ENCODE data around the gene OR5A1.
A peak's percentile ranks its signal among the peaks of the same experiment; 100 is the strongest.
"Not testable (repeated sequence)": the region's sequence is repeated elsewhere in the genome, so short reads cannot be mapped to it uniquely, and the experiment has no call there.

The OR5A1 gene

DNA sequence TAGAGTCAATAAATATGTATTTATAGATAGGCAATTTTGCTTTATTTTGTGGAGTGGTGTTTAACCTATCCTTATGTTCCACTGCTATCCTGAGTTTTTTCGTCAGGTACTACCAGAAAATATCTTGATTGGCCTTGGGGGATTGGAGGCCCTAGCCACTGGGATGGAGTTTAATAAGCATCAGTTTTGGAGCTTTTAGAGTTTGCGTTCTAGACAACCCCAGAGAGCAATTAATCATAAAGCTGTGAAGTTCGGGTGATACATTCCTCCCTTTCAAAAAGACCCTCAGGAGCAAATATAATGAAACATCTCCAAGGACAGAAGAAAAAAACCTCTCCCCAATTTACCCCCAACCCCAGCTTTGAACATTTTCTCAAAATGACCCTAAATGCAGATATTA is at the start of gene OR5A1:
OR5A1 (plus strand) TSS at position 301 of the 400 bp plus-strand sequence. CDS start 6,700 bp downstream, outside the sequence.
- no peak for DNase-seq (ENCODE audit: low read depth)
- no peak within 1 kb of the TSS for H3K4me3 ChIP-seq (ENCODE audit: low read depth, low read length)

DNA sequence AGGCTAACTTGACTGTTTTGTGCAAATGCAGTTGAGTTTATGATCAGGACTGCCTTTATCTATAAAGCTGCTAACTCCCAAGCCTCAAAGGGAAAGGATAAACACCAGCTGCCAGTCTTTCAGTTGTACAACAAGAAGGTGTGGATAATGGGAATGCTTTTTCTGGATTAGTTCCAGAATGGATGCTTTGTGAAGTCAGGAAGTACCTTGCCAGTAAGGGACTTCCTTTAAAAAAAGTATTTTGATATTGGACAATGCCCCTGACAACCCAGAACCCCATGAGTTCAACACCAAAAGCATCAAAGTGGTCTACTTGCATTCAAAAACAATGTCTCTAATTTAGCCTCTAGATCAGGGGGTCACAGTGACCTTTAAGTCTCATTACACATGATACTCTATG is 42.1 kb upstream of the OR5A1 start:
- no peak overlapping the region for H3K4me3 ChIP-seq (ENCODE audit: low read depth, low read length)
- DNase-seq (ENCODE audit: low read depth), result no peak

DNA sequence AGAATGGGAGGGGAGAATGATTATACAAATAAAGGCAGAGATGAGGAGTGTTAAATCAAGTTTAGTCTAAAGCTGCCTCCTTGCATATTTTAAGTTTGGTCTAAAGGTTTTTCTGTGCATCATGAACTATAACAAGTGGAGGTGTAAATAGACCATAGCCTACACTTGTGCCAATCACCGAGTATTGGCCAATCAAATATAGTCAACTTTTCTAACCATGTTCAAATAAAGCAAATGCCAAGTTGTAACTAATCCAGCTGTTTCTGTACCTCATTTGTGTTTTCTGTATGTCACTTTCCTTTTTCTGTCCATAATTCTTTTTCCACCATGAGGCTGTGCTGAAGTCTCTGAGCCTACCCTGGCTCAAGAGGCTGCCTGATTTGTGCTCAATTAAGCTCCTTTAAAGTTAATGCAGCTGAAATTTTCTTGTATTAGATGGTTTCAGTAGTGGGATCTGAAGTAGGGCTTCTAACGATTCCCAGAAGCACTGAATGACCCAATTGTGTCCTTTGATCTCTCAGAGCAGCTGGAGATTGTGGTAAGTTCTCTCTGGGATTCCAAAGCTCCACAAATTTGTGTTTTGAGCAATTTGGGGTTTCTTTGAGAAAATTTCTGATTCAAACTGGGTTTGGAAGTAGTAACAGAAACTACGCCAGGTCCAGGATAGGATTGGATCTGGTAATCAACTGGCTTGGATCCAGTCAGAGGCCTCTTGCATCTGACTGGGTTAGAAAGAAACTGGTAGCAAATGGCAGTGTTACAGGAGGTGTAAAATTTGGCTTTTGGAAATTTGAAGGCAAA is 35.6 kb upstream of the OR5A1 start:
- DNase-seq (ENCODE audit: low read depth), result no peak
- no peak overlapping the region for H3K4me3 ChIP-seq (ENCODE audit: low read depth, low read length)

DNA sequence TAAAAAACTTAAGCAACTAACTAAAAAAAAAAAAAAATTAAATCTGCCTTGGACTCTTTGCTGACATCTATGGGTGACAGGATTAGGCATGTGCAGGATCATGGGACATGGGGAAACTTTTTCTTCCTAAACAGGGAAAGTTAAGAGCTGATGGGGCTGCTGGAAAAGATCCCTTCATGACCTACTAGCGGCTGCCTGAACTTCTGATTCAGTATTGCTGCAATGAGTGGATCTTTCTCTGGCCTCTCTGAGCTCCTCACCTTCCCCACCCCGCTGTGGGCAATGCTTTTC is 35.1 kb upstream of the OR5A1 start:
- no peak for DNase-seq (ENCODE audit: low read depth)
- no peak overlapping the region for H3K4me3 ChIP-seq (ENCODE audit: low read depth, low read length)

DNA sequence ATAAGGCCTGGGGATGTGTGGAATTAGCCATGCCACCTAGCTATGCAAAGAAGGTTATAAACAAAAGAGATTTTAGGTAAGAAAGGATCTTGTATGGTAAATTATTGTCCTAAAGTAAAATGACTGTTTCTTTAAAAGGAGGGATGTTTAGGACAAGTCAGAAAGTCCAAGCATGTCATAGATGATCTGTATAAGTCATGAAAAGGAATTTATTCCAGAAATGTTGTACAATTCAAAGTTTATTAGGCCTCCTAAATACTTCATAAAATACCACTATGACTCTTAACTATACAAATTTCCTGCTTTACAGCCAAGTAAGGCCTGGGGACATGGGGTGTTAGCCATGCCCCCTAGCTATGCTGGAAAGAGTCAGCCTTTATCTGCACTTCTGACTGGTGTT is 32.7 kb upstream of the OR5A1 start:
- no peak for DNase-seq (ENCODE audit: low read depth)

DNA sequence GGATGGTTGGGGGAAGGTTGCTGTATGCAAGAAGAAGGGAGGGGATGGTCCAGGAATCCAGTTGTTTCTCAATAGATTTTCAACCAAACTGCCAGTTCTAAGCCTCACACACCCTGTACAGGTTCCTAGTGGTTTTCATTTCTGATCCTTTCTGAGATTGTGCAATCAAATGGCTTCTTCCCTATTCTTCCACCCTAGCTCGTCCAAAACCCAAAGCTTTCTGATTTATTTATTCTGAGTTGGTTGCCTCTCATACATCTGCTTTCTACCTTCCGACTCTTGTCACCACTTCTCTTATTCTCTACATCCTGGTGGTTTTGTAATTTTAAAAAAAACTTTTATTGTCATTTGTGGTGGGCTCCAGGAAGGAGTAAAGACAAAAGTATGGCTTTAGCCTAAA is 22.6 kb upstream of the OR5A1 start:
- no peak overlapping the region for H3K4me3 ChIP-seq (ENCODE audit: low read depth, low read length)
- DNase-seq (ENCODE audit: low read depth), result no peak

More for the DNA sequence above, 32.7 kb upstream of the OR5A1 start:
- no peak overlapping the region for H3K4me3 ChIP-seq (ENCODE audit: low read depth, low read length)

DNA sequence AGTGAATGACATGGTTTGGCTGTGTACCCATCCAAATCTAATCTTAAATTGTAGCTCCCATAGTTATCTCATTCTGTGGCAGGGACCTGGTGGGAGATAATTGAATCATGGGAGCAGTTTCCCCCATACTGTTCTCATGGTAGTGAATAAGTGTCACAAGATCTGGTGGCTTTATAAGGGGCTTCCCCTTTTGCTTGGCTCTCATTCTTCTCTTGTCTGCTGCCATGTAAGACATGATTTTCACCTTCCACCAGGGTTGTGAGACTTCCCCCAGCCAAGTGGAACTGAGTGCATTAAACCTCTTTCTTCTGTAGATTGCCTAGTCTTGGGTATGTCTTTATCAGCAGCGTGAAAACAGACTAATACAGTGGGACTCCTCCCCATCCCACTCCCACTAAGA is 21.2 kb upstream of the OR5A1 start:
- DNase-seq (ENCODE audit: low read depth), result no peak
- no peak overlapping the region for H3K4me3 ChIP-seq (ENCODE audit: low read depth, low read length)

DNA sequence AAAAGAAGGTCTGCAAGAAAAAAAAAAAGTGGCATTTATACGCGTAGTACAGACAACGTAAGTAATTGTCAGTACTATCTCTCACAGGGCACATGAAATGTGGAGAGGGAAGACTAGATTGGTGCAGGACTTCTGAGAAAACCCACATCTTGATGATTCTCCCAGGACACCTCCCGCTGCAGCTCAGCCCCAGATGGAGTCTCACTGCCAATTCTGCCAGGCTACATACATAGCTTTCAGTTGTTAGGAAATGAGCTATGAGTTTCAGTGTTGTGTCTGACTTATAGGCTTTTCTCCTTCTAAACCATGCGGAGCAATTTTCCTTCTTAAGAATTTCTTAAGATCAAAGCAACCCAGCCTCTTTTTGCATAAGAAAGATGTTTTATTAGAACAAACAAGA is 19.7 kb upstream of the OR5A1 start:
- no peak for DNase-seq (ENCODE audit: low read depth)

DNA sequence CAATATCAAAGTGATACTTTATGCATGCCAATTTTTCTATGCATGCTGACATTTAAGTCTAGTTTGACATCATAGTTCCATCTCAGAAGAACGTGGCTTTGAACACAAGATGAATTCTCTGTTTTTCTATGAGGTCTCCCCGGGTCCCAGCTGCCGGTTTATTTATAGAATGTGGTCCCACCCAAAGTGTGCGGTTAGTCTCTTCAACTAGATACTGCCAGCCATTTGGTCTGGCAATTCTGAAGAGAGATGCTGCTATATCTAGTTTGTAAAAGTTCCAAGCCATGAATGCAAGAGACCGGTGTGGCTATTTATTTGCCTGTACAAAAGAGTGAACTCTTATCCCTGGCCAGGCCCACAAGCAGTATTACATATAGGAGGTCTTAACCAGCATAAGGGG is 19.2 kb upstream of the OR5A1 start:
- no peak for DNase-seq (ENCODE audit: low read depth)
- no peak overlapping the region for H3K4me3 ChIP-seq (ENCODE audit: low read depth, low read length)

More for the DNA sequence above, 19.7 kb upstream of the OR5A1 start:
- H3K4me3 ChIP-seq (ENCODE audit: low read depth, low read length), result no peak overlapping the region

DNA sequence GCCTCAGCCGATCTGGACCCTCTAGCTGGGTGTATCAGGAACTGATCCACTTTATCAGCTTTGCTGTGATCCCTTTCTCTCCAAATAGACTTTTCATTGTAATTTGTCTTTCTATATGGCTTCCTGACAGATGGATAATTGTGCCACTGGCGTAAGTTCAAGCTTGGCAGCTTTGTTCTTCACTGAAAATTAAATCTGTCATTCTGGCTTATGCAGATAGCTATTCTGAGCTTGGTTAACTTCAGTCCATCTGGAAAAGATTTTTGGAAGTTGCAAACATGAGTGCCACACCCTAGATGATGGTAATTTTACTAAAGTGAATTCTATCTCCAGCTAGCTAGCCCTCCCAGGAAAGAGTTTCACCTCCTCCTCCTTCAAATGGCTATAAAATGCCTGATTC is 18.1 kb upstream of the OR5A1 start:
- H3K4me3 ChIP-seq (ENCODE audit: low read depth, low read length), result no peak overlapping the region
- DNase-seq (ENCODE audit: low read depth), result no peak

DNA sequence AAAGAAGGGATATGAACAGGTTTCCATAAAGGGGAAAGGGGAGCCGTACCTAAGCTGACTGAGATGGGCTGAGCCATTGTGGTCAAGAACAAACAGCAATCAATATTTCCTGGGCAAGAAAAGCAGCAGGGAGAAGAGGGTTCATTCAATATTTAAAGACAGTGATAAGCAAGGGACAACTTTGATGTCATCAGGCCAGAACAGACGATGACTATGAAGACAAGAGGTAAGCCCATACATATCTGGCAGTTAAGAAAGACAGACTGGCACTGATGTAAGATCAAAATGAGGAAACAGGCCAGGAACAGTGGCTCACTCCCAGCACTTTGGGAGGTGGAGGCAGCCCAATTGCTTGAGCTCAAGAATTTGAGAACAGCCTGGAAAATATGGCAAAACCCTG is 12.4 kb upstream of the OR5A1 start:
- H3K4me3 ChIP-seq (ENCODE audit: low read depth, low read length), result no peak overlapping the region
- no peak for DNase-seq (ENCODE audit: low read depth)

DNA sequence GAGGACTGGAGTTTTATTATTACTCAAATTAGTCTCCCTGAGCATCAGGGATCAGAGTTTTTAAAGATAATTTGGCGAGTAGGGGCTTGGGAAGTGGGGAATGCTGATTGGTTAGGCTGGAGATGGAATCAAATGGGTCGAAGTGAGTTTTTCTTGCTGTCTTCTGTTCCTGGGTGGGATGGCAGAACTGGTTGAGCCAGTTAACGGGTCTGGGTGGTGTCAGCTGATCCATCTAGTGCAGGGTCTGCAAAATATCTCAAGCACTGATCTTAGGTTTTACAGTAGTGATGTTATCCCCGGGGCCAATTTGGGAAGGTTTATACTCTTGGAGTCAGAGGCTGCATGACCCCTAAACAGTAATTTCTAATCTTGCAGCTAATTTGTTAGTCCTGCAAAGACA is 11.1 kb upstream of the OR5A1 start:
- DNase-seq (ENCODE audit: low read depth), result no peak
- no peak overlapping the region for H3K4me3 ChIP-seq (ENCODE audit: low read depth, low read length)

DNA sequence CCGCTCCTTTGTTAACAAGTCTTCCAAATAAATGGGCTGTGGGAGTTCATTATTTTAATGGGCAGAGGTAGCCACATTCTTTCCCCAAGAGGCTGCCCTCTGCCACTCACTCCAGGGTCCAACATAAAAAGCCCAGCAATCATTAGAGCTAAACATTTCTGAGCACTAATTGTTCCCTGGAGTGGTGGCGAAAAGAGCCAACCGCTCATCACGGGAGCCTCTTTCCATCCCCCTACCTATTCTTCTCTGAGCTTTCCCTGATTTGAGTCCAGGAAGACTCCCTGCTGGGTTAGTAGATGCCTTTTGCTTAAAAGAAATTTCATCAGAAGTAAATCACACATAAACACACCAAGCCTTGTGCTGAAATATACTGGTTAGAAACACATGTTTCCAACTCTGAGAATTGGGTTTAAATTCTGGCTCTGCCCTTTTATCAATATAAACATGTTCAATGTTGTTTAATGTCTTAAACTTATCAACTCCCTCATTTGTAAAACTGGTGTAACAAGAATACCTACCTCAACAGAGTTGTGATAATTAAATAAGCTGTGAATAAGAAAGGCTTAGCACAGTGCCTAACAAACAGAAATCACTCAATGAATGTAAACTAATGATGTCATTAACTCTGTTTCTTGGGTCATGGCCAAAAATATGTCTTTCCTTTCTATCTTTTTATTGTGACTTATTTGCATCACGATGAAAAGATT is 9.8 kb upstream of the OR5A1 start, which contains the start of gene OR5A2:
OR5A2 (minus strand) TSS at position 53 of the 707 bp plus-strand sequence. CDS start 3,460 bp downstream, outside the sequence.
- no peak within 1 kb of the TSS for H3K4me3 ChIP-seq (ENCODE audit: low read depth, low read length)
- no peak for DNase-seq (ENCODE audit: low read depth)

DNA sequence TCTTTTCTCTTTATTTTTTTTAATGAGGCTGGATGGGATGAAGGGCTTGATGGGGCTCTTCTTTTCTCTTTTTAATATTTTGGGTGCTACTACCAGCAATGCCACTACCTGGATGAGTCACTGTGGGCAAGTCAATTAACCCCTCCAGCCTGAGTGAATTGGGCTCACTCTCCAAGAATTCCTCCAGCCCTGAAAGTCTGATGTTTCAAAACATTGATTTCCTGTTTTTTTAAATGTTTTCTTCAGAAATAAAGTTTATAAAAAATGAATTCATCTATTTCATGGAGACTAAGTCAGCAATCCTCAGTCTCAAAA is 9.2 kb upstream of the OR5A1 start:
- no peak for DNase-seq (ENCODE audit: low read depth)
- H3K4me3 ChIP-seq (ENCODE audit: low read depth, low read length), result no peak overlapping the region

DNA sequence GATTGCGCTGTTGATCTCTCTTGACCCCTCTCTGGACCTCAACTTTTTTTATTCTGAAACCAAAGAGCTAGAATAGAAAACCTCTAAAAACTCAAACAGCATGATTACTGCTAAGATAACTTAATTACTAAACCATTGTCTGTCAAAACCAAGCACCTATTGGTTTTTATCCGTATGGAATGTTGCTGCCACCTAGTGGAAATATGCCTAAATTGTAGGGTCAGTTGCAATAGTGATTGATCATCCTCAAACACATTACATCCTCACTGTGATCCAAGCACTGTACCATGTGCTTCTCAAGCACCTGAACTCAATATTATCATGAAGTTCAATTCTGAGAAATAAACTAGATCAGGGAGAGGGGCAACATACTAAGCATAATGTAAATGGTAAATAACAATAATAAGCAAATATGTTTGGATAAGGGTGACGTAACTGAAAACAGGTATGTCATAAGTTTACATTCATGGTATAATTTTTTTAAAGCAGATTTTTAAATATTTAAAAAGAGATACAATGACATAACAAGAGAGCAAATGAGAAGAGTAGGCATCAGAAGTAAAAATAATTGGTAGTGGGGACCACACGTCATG is 6.2 kb upstream of the OR5A1 start:
- DNase-seq (ENCODE audit: low read depth), result peak; percentile 2
- no peak overlapping the region for H3K4me3 ChIP-seq (ENCODE audit: low read depth, low read length)

DNA sequence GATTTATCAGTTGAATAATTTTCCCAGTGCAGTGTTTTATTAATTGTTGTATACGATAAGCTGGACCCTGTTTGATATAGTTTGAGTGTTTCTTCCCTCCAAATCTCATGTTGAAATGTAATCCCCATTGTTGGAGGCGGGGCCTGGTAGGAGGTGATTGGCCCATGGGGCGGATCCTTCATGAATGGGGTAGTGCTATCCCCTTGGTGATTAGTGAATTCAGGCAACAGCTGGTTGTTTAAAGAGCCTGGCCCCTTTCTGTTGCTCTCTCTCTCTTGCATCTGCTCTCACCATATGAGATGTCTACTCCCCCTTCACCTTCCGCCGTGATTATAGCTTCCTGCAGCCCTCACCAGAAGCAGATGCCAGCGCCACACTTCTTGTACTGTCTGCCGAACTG is 1.5 kb downstream of the OR5A1 start:
- no peak for DNase-seq (ENCODE audit: low read depth)
- no peak overlapping the region for H3K4me3 ChIP-seq (ENCODE audit: low read depth, low read length)

DNA sequence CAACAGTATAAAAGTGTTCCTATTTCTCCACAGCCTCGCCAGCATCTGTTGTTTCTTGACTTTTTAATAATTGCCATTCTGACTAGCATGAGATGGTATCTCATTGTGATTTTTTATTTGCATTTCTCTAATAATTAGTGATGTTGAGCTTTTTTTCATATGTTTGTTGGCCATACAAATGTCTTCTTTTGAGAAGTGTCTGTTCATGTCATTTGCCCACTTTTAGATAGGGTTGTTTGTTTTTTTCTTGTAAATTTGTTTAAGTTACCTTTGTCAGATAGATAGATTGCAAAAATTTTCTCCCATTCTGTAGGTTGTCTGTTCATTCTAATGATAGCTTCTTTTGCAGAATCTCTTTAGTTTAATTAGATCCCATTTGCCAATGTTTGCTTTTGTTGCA is 9.4 kb downstream of the OR5A1 start:
- DNase-seq (ENCODE audit: low read depth); H3K4me3 ChIP-seq (ENCODE audit: low read depth, low read length): not testable (repeated sequence)

DNA sequence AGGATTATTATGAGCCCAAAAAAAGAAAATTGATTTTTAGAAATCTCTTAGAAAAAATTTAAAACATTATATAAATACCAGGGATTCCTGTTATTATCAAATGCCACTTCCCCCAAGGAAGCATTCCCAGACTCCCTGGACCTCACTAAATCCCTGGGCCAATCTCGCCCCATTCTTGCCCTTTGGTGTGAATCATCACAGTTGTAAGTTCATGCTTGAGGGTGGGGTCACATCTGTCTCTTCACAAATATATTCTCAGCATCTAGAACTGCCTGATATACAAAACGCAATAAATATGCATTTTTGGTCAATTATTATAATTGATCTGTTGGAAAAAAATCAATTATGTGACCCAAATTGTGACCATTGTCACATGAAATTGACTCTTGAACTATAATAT is 12.2 kb downstream of the OR5A1 start:
- no peak for DNase-seq (ENCODE audit: low read depth)
- H3K4me3 ChIP-seq (ENCODE audit: low read depth, low read length), result no peak overlapping the region

DNA sequence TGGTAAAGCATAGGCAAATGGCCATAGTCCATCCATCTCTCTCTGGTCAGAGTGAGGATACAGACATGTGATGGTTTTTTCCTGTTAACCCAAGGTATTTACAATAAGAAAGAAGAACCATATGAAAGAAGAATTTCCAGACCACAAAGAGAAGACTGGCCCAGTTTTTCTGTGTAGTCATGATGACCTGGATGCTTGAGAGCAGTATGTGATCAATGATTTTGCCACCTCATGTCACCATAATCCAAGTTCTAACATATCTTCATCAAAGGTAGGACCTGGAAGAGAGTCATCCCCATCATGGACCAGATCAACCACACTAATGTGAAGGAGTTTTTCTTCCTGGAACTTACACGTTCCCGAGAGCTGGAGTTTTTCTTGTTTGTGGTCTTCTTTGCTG is 20.4 kb downstream of the OR5A1 start, which contains the start of gene OR4D6:
OR4D6 (plus strand) TSS at position 301 of the 400 bp plus-strand sequence; CDS start at position 301, 0 bp downstream.
- no peak within 1 kb of the TSS for H3K4me3 ChIP-seq (ENCODE audit: low read depth, low read length)
- DNase-seq (ENCODE audit: low read depth), result no peak

DNA sequence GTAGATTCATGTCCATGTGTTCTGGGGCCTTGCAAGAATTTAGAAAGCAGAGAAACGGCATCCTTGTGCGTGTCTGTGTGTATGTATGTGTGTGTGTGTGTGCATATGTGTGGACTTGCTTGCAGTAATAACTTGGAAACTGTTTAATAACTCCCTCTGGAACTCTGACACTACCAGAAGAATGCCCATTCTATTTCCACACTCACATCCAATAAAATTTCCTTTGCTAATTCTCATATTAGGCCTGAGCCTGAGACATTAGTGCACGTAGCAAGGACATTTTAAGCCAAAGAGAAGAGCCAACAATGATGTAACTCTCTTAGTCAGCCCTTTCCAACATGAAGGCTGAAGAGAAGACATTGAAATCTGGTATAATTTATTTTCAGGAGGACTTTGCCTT is 23.6 kb downstream of the OR5A1 start:
- no peak for DNase-seq (ENCODE audit: low read depth)

DNA sequence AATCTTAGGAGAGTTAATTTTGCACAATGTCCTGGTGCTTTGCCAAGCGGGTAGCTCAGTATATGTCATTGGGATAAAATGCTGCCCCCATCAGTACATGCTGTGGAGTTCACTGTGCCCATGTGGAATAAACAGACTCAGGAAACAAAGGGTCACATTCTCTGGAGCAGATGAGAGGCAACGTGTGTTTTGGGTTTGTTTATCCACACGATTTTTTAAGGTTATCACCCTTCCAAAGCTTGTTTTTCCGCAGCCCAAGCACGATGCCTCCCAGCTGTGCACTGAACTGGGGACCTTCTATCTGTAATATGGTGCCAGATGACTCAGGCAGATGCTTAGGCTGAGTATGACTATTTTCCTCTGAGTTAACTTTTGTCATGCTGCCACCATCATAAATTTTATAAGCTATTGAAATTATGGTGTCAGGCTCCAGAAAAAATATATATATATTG is 26.9 kb downstream of the OR5A1 start:
- H3K4me3 ChIP-seq (ENCODE audit: low read depth, low read length), result no peak overlapping the region
- DNase-seq (ENCODE audit: low read depth), result no peak

More for the DNA sequence above, 23.6 kb downstream of the OR5A1 start:
- H3K4me3 ChIP-seq (ENCODE audit: low read depth, low read length), result no peak overlapping the region
